Caco-2 (cell line): Measurements from ENCODE around the gene FSD1. TPM values are rescaled to one million over a fixed set of nuclear protein-coding genes. Genes with fewer than 3 reads are reported as not detected.
A peak's percentile ranks its signal among the peaks of the same experiment; 100 is the strongest.

Experiments
- BruUV-seq: library from RNA; stranded (reverse); fragments of 400-500 nt; replicated peaks from 2 replicates; lab custom pipeline; 2021; lab: Mats Ljungman, UMichigan
- CTCF ChIA-PET: fragments of 300-600 bp; sonication (Branson Sonifier 250); formaldehyde crosslinking; loops from one replicate; lab custom pipeline; 2022; ENCODE audit warnings: antibody characterized with exemption; lab: Charles Lee
- POLR2A ChIA-PET: fragments of 300-600 bp; sonication (Branson Sonifier 250); formaldehyde crosslinking; loops from one replicate; lab custom pipeline; 2022; ENCODE audit warnings: antibody characterized with exemption; lab: Charles Lee
- DNase-seq, 2 experiments: peaks; one replicate each; pipeline versions ENCODE4 v3.0.0 to v3.0.0-alpha.2; 2020 to 2022
- H3K27me3 ChIP-seq: replicated peaks from 2 replicates; pipeline ENCODE4 v1.6.0; 2011; ENCODE audit warnings: low read length; ENCODE audit not compliant: control insufficient read depth, insufficient read depth
- H3K36me3 ChIP-seq: 2 replicates; pipeline ENCODE4 v1.5.1; 2011; ENCODE audit warnings: low read length; ENCODE audit not compliant: control insufficient read depth, insufficient read depth
- H3K4me1 ChIP-seq: fragments of 250-450 bp; sonication (Bioruptor Pico); 2 replicates; pipeline ENCODE4 v1.5.1; 2020; ENCODE audit warnings: mild to moderate bottlenecking
- H3K4me3 ChIP-seq: 2 replicates; pipeline ENCODE4 v1.5.1; 2011; ENCODE audit warnings: low read depth, mild to moderate bottlenecking, control low read depth, low read length
- H3K9me3 ChIP-seq: fragments of 250-450 bp; sonication (Bioruptor Pico); 2 replicates; pipeline ENCODE4 v1.5.1; 2020; ENCODE audit warnings: mild to moderate bottlenecking, moderate library complexity
- H3K27ac Mint-ChIP-seq: one replicate; pipeline ENCODE4 v1.8.0; 2022; ENCODE audit warnings: mixed read lengths; ENCODE audit not compliant: unreplicated experiment
- H3K27me3 Mint-ChIP-seq: one replicate; pipeline ENCODE4 v1.8.0; 2022; ENCODE audit warnings: mixed read lengths; ENCODE audit not compliant: insufficient read depth, unreplicated experiment
- H3K36me3 Mint-ChIP-seq: one replicate; pipeline ENCODE4 v1.8.0; 2022; ENCODE audit warnings: mild to moderate bottlenecking, mixed read lengths; ENCODE audit not compliant: insufficient read depth, unreplicated experiment
- H3K4me1 Mint-ChIP-seq: one replicate; pipeline ENCODE4 v1.8.0; 2022; ENCODE audit warnings: low read depth, mixed read lengths; ENCODE audit not compliant: unreplicated experiment
- H3K4me3 Mint-ChIP-seq: one replicate; pipeline ENCODE4 v1.8.0; 2022; ENCODE audit warnings: mild to moderate bottlenecking, moderate library complexity, mixed read lengths; ENCODE audit not compliant: unreplicated experiment
- H3K9me3 Mint-ChIP-seq: one replicate; pipeline ENCODE4 v1.8.0; 2022; ENCODE audit warnings: mixed read lengths; ENCODE audit not compliant: unreplicated experiment
- CTCF ChIP-seq, 2 experiments: fragments of 200-600 bp in 1 of 2; IDR thresholded peaks; 1 replicate in 1 of 2; 2 replicates in 1 of 2; pipeline versions ENCODE4 v1.5.1 to v1.8.0; 2011 to 2022; ENCODE audit warnings: antibody characterized with exemption in 1 of 2, control low read depth in 1 of 2, inconsistent platforms in 1 of 2, low read depth in 1 of 2, low read length in 1 of 2, mild to moderate bottlenecking in 1 of 2, moderate library complexity in 1 of 2; ENCODE audit not compliant: insufficient read depth in 1 of 2, severe bottlenecking in 1 of 2, unreplicated experiment in 1 of 2
- intact Hi-C: fragments of 100-400 bp; cut with micrococcal nuclease; formaldehyde crosslinking; loops from one replicate; pipeline ENCODE4 v1.10.0; 2022; ENCODE audit not compliant: unreplicated experiment
- total RNA-seq: library from RNA; stranded (reverse); gene quantifications from 2 replicates; pipeline ENCODE4 v1.2.3, GENCODE V29; 2022

Gene FSD1
- total RNA-seq, 1 experiment from 2014 or later = 9.0 TPM

GRCh38 chr19:4277191-4277696 lies 27.2 kb upstream of the FSD1 start:
- H3K27me3 Mint-ChIP-seq = peaks cover 7% of the 10 kb centered on the region
- Histone ChIP-seq H3K36me3 (no peaks in the 10 kb centered on the region), H3K9me3 (no peaks in the 10 kb centered on the region), H3K27me3 (no peaks in the 10 kb centered on the region), H3K4me1 (0 out of 2 replicates have a peak, but pooled peaks cover 3% of the 10 kb centered on the region), H3K4me3 (no peak overlapping the region)
- H3K36me3 Mint-ChIP-seq = no peaks in the 10 kb centered on the region
- no peak overlapping the region for H3K4me3 Mint-ChIP-seq
- H3K27ac Mint-ChIP-seq = no peak overlapping the region
- DNase-seq = no peak
- ChIA-PET POLR2A (no interaction called here), CTCF (interaction anchor here (0.9 kb wide), 1 partner anchor 65 kb away, joined by 4 read pairs; no protein-coding TSS in a partner anchor)
- no peak for TF ChIP-seq CTCF (IDR thresholded peaks at IDR 0.05; ENCODE audit: insufficient read depth in 1 of 2, low read depth in 1 of 2, low read length in 1 of 2, severe bottlenecking in 1 of 2, unreplicated experiment in 1 of 2)
- BruUV-seq = no TSS peak
- intact Hi-C loops = no loop called here
- no peaks in the 10 kb centered on the region for H3K9me3 Mint-ChIP-seq
- peaks cover 7% of the 10 kb centered on the region for H3K4me1 Mint-ChIP-seq

GRCh38 chr19:4278010-4278409 lies 26.4 kb upstream of the FSD1 start:
- Mint-ChIP-seq H3K9me3 (no peaks in the 10 kb centered on the region), H3K27me3 (peaks cover 7% of the 10 kb centered on the region), H3K4me1 (peaks cover 7% of the 10 kb centered on the region), H3K36me3 (no peaks in the 10 kb centered on the region), H3K4me3 (no peak overlapping the region), H3K27ac (no peak overlapping the region)
- DNase-seq = no peak
- POLR2A ChIA-PET = no interaction called here
- BruUV-seq = no TSS peak
- Histone ChIP-seq H3K4me3 (no peak overlapping the region), H3K4me1 (0 out of 2 replicates have a peak, but pooled peaks cover 3% of the 10 kb centered on the region), H3K27me3 (no peaks in the 10 kb centered on the region), H3K36me3 (no peaks in the 10 kb centered on the region), H3K9me3 (no peaks in the 10 kb centered on the region)
- CTCF ChIA-PET = interaction anchor here (1.4 kb wide), 1 partner anchor 10 kb away, joined by 11 read pairs; no protein-coding TSS in a partner anchor
- intact Hi-C loops = no loop called here
- no peak for TF ChIP-seq CTCF (IDR thresholded peaks at IDR 0.05; ENCODE audit: insufficient read depth in 1 of 2, low read depth in 1 of 2, low read length in 1 of 2, severe bottlenecking in 1 of 2, unreplicated experiment in 1 of 2)

DNA sequence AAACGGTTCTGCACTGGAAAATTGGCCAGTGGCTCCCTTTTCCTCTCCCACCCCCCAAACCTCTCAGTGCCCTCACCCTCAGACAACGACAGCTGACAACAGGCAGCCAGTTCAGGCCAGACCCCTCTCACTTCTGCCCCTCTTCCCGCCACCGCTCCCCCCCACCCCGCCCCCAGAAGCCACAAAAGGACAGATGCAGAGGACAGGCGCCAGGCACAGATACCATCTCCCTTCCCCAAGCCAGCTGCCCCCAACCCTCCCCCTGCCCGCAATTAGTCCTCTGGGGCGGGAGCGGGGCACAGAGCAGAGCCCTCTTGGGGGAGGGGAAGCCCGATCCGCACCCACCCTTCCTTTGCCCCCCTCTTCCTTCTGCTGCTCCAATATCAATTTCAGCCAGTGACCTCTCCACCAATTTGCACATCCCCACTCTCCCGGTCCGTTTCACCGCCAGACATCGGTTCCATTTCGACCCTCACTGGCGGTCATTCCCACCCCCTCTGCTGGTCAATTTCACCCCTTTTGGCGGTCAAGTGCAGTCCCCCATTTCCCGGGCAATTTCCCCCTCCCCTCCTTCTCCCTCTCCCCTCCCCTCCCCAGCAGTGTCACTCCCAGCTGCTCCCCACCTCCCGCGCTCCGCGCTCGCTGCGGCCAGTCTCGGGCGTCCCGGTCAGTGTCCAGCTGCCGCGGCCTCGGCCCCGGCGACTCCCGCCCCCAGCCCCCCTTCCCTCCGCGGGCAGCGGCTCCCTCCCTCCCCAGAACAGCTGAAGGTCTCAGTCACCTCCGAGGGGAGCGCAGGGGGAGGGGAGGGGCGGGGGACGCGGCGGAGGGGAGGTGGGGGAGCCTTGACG lies 25.8 kb upstream of the FSD1 start, which contains the start of gene SHD:
TSS of gene SHD (plus strand) at position 848 of the 848 bp plus-strand sequence. CDS start 798 bp downstream, outside the sequence.
- peaks cover 3% of the 10 kb centered on the region; the same call in 1 of the 2 replicates for H3K4me1 ChIP-seq
- Mint-ChIP-seq H3K4me1 (peaks cover 7% of the 10 kb centered on the region), H3K4me3 (peak within 1 kb of the TSS; percentile 85), H3K9me3 (no peaks in the 10 kb centered on the region), H3K36me3 (no peaks in the 10 kb centered on the region), H3K27me3 (peaks cover 7% of the 10 kb centered on the region), H3K27ac (no peak within 1 kb of the TSS)
- no TSS peak for BruUV-seq
- DNase-seq = no peak
- no peaks in the 10 kb centered on the region for H3K27me3 ChIP-seq
- no peaks in the 10 kb centered on the region for H3K36me3 ChIP-seq
- CTCF ChIA-PET = interaction anchor here (1.4 kb wide), 1 partner anchor 11 kb away, joined by 11 read pairs; no protein-coding TSS in a partner anchor
- intact Hi-C loops = no loop called here
- no peak for TF ChIP-seq CTCF (IDR thresholded peaks at IDR 0.05; ENCODE audit: insufficient read depth in 1 of 2, low read depth in 1 of 2, low read length in 1 of 2, severe bottlenecking in 1 of 2, unreplicated experiment in 1 of 2)
- no peaks in the 10 kb centered on the region for H3K9me3 ChIP-seq
- POLR2A ChIA-PET = no interaction called here
- H3K4me3 ChIP-seq = peak within 1 kb of the TSS; percentile 42
